ENCODE measurements around the gene EBF3.

DNA sequence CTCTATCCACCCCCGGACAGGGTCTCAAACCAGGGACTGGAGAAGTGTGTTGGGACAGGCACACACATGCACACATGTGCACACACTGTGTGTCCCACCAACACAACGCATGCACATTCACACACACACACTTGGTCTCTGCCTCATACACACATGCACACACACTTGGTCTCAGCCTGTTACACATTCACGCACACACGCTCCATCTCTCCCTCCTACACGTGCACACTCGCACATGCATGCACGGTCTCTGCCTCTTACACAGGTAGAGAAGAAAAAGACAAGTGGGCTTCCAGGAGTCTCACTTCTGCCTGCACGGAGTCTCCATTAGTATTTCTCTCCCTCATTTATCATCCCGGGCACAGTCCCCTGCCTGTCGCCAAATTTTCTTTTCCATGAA lies 171.2 kb downstream of the EBF3 start:
- TF ChIP-seq POLR2A (IDR thresholded peaks at IDR 0.05), result no peak
- TF ChIP-seq, protein P1, sequence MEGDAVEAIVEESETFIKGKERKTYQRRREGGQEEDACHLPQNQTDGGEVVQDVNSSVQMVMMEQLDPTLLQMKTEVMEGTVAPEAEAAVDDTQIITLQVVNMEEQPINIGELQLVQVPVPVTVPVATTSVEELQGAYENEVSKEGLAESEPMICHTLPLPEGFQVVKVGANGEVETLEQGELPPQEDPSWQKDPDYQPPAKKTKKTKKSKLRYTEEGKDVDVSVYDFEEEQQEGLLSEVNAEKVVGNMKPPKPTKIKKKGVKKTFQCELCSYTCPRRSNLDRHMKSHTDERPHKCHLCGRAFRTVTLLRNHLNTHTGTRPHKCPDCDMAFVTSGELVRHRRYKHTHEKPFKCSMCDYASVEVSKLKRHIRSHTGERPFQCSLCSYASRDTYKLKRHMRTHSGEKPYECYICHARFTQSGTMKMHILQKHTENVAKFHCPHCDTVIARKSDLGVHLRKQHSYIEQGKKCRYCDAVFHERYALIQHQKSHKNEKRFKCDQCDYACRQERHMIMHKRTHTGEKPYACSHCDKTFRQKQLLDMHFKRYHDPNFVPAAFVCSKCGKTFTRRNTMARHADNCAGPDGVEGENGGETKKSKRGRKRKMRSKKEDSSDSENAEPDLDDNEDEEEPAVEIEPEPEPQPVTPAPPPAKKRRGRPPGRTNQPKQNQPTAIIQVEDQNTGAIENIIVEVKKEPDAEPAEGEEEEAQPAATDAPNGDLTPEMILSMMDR (IDR thresholded peaks at IDR 0.05), result no peak
